Left colon (tissue), 2 donors: ENCODE data around the gene ARHGAP42. TPM values are rescaled to one million over a fixed set of nuclear protein-coding genes. Genes with fewer than 3 reads are reported as not detected.
"Not testable (repeated sequence)": the region's sequence is repeated elsewhere in the genome, so short reads cannot be mapped to it uniquely, and the experiment has no call there.

Source experiments
- ATAC-seq: fragments of 200-7000 bp; cut with Tn5 transposase; one replicate; pipeline ENCODE4 v1.9.1; 2020; ENCODE audit warnings: mild to moderate bottlenecking, moderate library complexity
- DNase-seq, 2 donors: peaks; one replicate each; pipeline ENCODE4 v3.0.0-alpha.2; 2020
- intact Hi-C, 2 donors: fragments of 100-400 bp; cut with DNase I in 1 of 2; cut with micrococcal nuclease in 1 of 2; formaldehyde crosslinking; loops; one replicate each; pipeline versions ENCODE4 v1.11.2 to v1.14.0; 2022; cut with DNase I, micrococcal nuclease
- total RNA-seq, 2 donors: library from RNA; stranded (reverse); fragmentation: NEBNext Ultra II Directional; extraction: Animal tissue kit (Norgen Biotek cat#: 25700); gene quantifications; one replicate each; pipeline ENCODE4 v1.2.1, GENCODE V29; 2021
- donor health status: DM: no; HTN: no; CAD: no.
- donor health status: DM: yes; HTN: yes; CAD: no.

Gene ARHGAP42
- total RNA-seq, 2 donors from 2014 or later, result 29.0 to 44.8 TPM

DNA sequence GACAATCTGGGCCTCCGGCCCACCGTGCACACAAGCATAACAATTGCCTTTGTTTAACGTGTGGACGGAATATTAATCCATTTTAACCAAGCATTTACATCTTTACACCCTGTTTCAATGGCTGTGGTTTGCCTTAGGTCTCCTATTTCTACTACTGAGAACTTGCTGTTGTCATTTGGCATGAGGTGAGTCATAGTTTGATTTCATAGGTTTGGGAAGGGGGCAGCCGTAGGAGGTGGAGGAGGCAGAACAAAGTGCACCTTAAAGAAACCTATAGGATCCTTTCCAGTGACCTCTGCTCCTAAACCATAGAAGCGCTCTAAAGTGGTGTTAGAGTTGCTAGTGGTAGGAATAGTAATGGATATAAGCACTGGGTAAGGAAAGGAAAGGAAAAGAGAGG, 59.4 kb downstream of the ARHGAP42 start:
- intact Hi-C loops, result no loop called here
- no peak for ATAC-seq
- DNase-seq, result no peak

DNA sequence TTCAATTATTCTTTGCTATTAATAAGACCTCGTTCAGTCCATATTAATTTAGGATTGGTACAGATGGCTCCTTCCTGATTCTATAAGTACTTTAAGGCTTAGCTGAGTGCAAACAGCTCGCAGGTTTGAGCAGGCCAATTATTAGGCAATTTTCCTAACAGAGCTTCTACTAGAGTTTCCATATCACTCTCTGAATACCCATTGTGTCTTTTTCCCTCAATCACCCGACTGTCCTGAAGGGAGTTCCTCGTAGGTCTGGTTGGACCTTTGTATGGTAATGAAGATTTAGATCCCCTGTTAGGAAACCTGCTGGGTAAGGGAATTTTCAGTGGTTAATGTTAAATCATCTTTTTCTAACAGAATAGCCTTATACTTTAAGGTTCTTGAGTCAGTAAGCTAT, 61.1 kb downstream of the ARHGAP42 start:
- ATAC-seq (no peak), DNase-seq (no peak)
- intact Hi-C loops, result no loop called here

DNA sequence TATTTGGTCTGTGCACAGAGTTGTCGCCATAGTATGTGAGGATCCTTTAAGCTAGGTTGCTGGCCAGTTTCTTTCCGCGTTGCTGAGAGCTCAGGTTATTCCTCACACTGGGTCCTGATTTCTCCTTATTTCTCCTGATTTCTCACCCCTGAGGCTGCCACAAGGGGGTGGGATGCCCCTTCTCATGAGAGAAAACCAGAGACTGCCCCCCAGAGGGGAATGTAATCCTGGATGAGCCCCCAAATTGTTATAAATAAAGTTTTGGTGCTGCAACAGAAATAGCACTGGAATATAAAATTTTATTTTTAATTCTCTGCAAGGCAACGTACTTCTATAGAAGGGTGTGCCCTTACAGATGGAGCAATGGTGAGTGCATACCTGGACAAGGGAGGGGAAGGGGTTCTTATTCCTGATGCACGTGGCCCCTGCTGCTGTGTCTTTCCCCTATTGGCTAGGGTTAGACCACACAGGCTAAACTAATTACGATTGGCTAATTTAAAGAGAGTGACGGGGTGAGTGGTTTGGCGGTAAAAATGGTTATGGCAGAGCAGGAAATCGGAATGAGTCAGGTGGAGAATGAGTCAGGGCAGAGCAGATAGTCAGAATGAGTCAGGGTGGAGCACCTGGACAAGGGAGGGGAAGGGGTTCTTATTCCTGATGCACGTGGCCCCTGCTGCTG, 62.9 kb downstream of the ARHGAP42 start:
- ATAC-seq, DNase-seq, intact Hi-C loops: not testable (repeated sequence)

DNA sequence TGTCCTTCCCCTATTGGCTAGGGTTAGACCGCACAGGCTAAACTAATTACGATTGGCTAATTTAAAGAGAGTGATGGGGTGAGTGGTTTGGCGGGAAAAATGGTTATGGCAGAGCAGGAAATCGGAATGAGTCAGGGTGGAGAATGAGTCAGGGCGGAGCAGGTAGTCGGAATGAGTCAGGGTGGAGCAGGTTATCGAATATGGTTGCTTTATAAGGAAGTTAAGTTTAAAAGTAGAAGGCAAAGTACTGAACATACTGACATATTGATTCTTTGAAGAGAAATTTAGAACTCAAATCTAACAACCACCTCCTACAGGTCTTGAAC, 63.4 kb downstream of the ARHGAP42 start:
- DNase-seq, ATAC-seq, intact Hi-C loops: not testable (repeated sequence)

DNA sequence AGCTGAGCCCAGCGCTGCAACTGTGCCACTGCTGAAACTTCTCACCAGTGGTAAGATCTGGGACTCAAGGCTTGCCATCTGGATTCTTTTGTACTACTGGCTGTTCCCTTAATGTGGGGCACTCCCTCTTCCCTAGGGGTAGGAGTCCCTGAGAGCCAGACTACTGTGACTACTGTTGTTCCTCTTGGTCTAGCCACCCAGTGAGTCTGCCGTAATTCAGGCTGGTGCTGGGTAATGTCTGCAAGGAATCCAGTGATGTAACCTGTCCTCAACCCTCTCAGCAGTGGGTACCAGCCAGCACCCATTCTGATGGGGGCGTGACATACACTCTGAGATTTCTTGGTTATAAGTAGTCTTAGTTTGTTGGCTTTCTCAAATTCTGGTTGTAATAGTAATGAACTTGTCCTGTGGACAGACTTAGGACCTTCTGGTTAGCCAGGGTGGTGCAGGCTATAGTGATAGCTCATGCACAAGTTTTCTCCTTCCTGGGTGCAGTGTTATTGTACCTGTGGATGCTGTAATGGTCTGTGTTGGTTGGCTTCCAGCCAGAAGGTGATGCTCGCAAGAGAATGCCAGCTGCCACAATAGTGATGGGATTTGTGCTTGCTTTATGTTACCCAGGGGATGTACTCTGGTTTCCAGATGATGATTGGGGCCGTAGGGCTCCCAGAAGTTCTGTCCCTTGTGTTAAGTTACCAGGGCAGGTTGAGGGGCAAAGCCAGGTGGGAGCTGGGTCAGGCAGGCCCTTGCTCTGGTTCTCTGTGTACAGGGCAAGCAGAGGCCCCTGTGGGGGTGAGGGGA, 65.5 kb downstream of the ARHGAP42 start:
- DNase-seq (peak in 1 of 2 donors; percentile 31), ATAC-seq (peak; percentile 85)
- intact Hi-C loops, result no loop called here

DNA sequence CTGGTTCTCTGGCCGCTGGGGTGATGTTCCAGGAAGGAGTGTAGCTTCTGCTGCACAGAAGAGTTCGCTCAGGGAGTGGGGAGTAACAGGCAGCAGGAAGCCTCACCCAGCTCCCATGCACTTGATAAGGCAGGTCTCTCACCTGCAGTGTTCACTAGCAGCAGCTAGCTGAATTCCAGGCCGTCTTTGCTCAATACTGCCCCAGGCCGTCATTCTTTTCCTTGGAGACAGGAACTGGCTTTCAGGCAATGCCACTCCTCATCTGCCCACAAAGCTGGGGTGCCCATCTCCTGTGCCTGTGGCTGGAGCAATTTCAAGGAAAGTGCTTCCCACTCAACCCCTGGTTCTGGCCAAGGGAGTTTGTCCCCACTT, 66.1 kb downstream of the ARHGAP42 start:
- DNase-seq (no peak), ATAC-seq (peak; percentile 82)
- intact Hi-C loops, result no loop called here

DNA sequence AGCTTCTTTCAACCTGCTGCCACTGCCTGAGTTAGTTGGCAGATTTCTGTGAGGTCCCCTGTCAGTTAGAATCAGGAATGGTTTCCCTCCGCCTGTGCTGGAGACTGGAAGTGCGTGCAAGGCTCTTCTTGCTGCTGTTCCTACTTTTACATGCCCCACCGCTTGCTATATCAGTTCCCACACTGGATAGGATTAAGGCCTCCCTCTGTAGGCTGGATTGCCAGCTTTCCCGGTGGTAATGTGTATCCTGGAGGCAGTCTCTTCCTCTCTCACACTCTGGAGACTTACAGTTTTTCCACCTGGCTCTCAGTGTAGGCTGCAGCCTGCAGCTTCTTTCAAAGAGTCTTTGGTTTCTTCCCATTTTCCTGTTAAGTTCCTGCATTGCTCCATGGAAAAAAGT, 66.5 kb downstream of the ARHGAP42 start:
- DNase-seq (no peak), ATAC-seq (peak; percentile 18)
- intact Hi-C loops, result no loop called here

DNA sequence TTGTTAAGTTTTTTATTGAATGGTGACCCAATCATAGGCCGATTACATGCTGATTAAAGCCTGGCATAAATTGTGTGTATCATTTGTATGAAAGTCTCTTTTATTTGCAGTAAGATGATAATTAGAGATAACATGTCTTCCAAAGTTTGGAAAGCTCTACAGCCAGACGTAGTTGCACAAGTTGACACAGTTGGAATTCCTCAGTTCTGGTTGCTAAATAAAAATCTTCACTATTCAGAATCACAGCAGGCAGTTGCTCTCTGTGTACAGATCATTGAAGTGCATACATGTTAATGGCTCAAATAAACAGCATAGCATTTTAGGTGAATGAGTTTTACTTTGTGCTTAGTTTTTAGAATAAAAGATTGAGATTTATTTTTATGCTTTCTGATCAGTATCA, 69.5 kb downstream of the ARHGAP42 start:
- intact Hi-C loops, result no loop called here
- ATAC-seq (no peak), DNase-seq (no peak)

DNA sequence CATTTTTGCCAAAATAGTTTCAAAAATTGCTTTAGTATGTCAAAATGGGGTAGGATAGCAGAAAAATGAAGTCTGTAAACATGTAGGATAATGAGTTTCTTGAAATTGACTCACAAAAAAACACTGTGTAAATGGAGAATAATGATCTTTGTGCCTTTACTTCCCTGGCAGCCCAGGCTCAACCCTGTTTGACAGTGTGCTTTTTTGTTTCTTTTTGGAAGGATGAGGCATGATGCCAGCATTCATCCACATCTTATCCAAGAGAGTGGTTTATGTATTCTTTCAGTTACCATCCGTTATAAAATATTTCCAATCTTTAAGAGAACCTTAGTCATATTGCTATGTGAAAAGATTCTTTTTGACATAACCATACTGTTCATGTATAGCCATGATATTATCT, 70.6 kb downstream of the ARHGAP42 start:
- ATAC-seq (no peak), DNase-seq (no peak)
- intact Hi-C loops, result no loop called here

DNA sequence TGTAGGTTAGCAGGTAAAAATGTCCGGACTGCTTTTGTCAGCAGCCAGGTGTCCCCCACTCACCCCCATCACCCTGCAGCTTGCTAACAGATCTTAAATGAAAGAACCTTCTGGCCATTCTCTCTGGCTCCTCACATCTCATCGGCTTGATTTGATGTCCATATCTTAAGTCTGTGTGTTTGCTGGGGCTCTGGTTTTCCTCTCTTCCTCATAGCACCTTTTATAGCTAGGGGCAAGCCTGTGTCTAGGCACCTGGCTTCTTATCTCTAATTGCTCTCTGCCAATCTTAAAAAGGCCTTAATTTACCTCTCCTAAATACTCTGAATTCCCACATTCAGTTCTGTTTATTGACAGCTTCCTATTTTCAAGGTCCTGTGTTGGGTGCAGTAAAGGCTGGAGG, 72.0 kb downstream of the ARHGAP42 start:
- DNase-seq (no peak), ATAC-seq (peak; percentile 60)
- intact Hi-C loops, result no loop called here

DNA sequence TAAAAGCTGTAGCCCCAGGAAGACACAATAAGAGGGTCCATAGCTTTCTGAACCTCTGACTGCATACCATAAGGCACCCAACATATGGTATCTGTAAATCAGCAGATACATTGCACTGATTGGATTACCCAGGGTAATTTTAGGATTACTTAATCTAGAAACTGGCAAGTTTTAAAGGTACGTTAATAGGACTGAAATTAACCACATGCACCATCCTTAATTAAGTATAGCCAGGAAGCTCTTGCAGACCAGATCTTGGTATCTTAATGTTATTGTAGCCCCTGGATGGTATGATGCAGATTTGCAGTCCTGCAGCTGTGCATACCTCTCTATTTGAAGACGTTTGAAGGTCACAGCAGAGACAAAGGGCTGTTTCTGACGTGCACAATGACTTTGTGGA, 72.8 kb downstream of the ARHGAP42 start:
- DNase-seq (no peak), ATAC-seq (no peak)
- intact Hi-C loops, result no loop called here

DNA sequence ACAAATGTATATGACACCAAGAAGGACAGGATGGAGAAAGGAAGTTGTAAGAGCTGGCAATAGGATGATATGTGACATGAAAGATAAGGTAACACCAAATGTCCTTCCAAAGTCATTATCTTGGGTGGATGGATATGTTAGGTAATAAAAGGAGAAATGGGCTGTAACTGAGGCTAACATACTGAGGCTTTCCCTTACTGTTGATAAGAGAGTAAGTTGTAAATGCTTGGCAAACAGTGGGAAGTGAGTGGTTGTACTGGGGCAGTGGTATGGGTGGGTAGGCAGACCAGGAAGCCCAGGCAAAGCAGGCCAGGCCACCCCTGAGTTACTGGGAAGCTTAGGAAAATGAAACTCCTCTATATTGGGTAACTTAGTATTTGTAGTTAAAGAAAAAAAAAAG, 73.7 kb downstream of the ARHGAP42 start:
- DNase-seq (peak in 1 of 2 donors; percentile 60), ATAC-seq (peak; percentile 90)
- intact Hi-C loops, result no loop called here

DNA sequence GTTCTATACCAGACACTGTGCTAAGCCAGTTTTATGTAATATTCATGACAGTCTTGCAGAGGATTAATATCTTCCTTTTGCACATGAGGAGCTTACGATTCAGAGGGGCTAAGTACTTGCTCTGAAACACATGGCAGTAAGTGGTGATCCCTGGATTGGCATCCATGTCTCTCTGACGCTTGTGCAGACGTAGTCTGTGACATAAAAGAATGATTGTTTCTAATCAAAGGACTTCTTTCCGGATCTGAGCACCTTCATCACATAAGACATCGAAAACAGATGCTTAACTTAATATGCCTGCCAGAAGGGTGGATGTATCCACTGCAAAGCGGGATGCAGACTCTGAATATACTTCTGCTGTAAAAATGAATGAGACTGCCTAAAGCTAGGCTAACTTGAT, 74.8 kb downstream of the ARHGAP42 start:
- intact Hi-C loops, result no loop called here
- no peak for ATAC-seq
- no peak for DNase-seq

DNA sequence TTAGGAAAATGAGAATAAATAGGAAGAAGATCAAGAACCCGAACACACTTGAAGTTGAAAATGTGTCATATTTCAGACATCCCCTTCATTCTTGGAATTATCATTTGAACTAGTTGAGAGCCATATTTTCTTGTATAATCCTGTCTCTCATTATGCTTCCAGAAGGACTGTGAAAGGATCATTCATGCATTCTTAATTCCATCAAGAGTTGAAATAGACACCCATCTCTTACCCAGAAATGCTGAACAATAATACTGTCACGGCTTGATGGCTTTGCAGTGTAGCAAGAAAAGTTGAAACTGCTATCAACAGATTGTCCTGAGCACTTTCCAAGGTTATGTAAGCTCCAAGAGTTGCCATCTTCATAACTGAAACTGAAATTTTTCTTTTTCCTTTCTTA, 79.7 kb downstream of the ARHGAP42 start:
- DNase-seq (no peak), ATAC-seq (no peak)
- intact Hi-C loops, result no loop called here

DNA sequence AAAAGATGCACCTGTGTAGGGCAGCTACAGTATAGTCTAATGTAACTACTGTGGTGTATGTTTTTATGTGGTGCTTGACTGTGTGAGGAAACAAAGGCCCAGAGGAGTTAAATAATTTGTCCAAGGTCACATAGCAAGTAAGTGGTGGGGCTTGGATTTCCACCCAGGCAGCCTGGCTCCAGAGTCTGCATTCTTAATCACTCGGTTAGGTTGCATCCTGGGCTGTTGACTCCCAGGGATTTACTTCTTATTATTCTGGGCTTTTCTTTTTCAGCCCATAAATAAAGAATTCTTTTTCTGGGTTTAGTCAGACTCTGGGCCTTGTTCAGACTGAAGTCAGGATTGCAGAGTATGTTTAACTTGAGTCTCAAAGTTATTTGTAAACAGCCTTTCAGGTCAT, 82.1 kb downstream of the ARHGAP42 start:
- DNase-seq (no peak), ATAC-seq (no peak)
- intact Hi-C loops, result no loop called here

DNA sequence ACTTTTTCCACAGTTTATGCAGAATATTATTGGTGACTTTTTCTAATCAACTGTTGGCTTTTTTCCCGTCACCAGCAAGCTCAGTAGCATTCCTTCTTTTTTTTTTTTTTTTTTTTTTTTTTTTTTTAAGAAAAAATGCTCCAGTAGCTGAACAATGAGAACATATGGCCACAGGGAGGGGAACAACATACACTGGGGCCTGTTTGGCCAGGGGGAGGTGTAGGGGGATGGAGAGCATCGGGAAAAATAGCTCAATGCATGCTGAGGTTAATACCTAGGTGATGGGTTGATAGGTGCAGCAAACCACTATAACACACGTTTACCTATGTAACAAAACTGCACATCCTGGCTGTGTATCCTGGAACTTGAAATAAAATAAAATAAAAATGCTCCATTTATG, 82.5 kb downstream of the ARHGAP42 start:
- intact Hi-C loops, result no loop called here
- ATAC-seq, result no peak
- DNase-seq, result no peak

DNA sequence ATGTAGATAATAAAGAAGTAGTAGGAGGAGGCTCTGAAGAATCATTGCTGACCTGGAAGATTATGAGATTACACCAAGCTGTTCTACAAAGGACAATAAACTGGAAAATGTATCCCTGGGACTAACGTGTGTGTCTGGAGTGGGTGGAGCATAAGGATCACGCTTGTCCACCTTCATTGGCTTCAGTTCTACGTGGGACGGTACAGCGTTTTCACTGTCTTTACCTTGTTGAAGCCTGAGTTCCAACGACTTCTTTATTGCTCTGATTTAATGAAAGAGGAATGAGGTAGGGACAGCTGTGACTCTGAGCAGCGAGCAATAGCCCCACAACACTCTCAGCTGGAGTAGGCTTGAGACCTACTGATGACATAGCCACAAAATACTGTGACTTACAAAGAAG, 87.0 kb downstream of the ARHGAP42 start:
- ATAC-seq (peak; percentile 57), DNase-seq (peak; percentile 10 to 66)
- intact Hi-C loops, result no loop called here

DNA sequence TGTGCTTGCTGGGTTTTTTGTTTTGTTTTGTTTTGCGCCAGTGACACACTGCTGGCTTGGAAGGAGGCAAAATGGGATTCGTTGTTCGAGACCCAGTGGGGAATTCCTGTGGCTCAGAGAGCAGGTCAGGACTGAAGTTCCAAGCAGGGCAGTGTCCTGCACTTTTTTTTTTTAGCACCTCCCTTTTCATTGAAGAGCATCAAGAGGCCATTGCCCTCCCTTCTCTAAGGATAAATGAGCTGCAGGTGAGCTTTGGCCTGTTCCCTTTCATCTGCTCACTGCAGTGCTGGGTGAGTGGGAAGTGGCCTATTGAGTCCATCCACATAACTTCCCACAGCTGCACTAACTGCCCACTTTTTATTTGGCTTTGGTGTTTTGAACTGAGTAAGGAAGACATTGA, 87.8 kb downstream of the ARHGAP42 start:
- DNase-seq (peak in 1 of 2 donors; percentile 7), ATAC-seq (peak; percentile 45)
- intact Hi-C loops, result no loop called here

DNA sequence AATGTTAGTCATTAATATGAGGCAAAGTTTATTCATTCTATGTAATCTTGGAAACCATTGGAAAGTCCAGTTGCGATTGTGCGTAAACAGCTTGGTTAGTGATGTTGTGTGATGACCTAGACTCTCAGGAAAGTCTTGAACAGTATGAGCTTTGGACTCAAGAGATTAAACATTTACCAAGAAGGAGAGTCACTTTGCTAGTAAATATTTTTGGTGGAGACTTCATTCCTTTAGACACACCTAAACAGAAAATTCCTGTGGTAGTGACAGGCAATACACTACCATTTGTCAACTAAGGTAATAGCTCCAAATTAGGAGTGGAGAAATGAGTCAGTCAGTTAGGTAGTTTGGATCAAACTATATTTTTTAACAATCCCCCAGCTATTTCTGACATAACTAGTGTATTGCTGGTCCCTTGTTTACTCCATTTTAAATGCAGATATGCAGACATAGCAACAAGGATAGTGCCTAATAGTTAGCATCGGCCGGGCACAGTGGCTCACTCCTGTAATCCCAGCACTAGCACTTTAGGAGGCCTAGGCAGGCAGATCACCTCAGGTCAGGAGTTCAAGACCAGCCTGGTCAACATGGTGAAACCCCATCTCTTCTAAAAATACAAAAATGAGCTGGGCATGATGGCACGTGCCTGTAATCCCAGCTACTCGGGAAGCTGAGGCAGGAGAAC, 89.3 kb downstream of the ARHGAP42 start:
- ATAC-seq, result peak; percentile 76
- peak in 1 of 2 donors; percentile 22 for DNase-seq
- intact Hi-C loops, result no loop called here

DNA sequence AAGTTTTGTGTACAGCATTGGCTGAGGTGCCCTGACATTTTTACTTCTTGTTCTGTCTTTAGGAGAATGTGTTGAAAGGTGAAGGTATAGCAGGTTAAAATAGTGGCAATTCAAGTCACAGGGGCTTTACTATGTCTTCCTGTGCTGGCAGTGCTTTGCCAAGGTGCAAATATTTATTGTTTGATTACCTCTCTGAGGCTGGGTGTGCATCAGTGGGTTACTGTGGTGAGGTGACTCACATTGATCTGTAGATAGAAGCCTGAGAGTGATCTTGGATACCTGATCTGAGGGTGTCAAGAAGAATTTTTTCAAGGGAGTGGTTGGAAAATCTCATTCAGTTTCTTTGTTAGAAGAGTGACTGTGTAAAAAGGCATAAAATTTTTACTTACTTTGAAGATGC, 90.0 kb downstream of the ARHGAP42 start:
- peak; percentile 76 for ATAC-seq
- intact Hi-C loops, result no loop called here
- peak; percentile 10 to 40 for DNase-seq
